ENCODE measurements around the gene GGA1. TPM values are rescaled to one million over a fixed set of nuclear protein-coding genes. Genes with fewer than 3 reads are reported as not detected.
A peak's percentile ranks its signal among the peaks of the same experiment; 100 is the strongest.

GGA1 gene
- total and polyA plus RNA-seq, 9 of the 15 experiments (the other 6 are each of a cell fraction or from before 2014, with no cell fraction given), result 1.5 to 69.5 (median 31.6) TPM

GRCh38 chr22:37601540-37602442 is 6.8 kb upstream of the GGA1 start:
- Histone ChIP-seq H3K4me3 (no peak overlapping the region), H3K9ac (ENCODE audit: insufficient read depth in 1 of 2, low read depth in 2 of 2, low read length in 2 of 2) (peak overlapping the region; percentile 31 to 64; a peak in 3 of 4 replicates), H3K4me1 (replicated peaks in 1 of 2; ENCODE audit: control insufficient read depth in 2 of 2, insufficient read depth in 2 of 2, low read length in 2 of 2) (peaks cover 10 to 20% of the 10 kb centered on the region in 2 experiments; a peak in 4 of 5 replicates), H3K9me1 (ENCODE audit: control insufficient read depth, insufficient read depth, low read length) (no peaks in the 10 kb centered on the region), H3K27me3 (ENCODE audit: control insufficient read depth in 2 of 2, insufficient read depth in 2 of 2, low read length in 2 of 2) (no peaks in the 10 kb centered on the region), H3K79me2 (ENCODE audit: control insufficient read depth, insufficient read depth, low read length) (no peaks in the 10 kb centered on the region), H3K4me2 (ENCODE audit: insufficient read depth, low read length) (peak overlapping the region; percentile 72), H4K20me1 (replicated peaks; ENCODE audit: control insufficient read depth, insufficient read depth, low read length) (no peaks in the 10 kb centered on the region), H3K36me3 (ENCODE audit: control insufficient read depth, insufficient read depth, low read length) (no peaks in the 10 kb centered on the region), H3K27ac (ENCODE audit: extremely low read depth, low read depth, low read length) (peak overlapping the region; percentile 50; the same call in 2 of the 3 replicates), H2AFZ (ENCODE audit: low read depth, low read length) (peak overlapping the region; percentile 93), H3K9me3 (replicated peaks; ENCODE audit: control insufficient read depth, insufficient read depth, low read depth, low read length) (no peaks in the 10 kb centered on the region)
- ATAC-seq (peak; percentile 100), DNase-seq (ENCODE audit: extremely low read depth in 1 of 4, low spot score in 3 of 4) (peak in 2 of 4 experiments; percentile 81 to 82), FAIRE-seq (peak; percentile 97)
- ChIA-PET POLR2A (interaction anchor here (0.7 to 1.3 kb wide), 4 partner anchors 10 to 276 kb away, joined by 3 to 4 read pairs (median 4); no protein-coding TSS in a partner anchor), CTCF (ENCODE audit: low intra/inter-chr PET ratio) (no interaction called here)
- in situ Hi-C loops (cut with MboI), result loop anchor here (5.0 kb wide), 1 partner anchor 69 kb away; no protein-coding TSS in a partner anchor
- WGBS (ENCODE audit: insufficient coverage, low coverage, missing lambda C conversion rate), result 25% methylated on average over 12 of the region's 14 CpGs
- BruUV-seq (replicated peaks), result no TSS peak
- intact Hi-C loops (cut with micrococcal nuclease), result no loop called here
- TF ChIP-seq HMG20B (CRISPR knock-in tag; IDR thresholded peaks at IDR 0.05) (no peak), NFYB (IDR thresholded peaks at IDR 0.05; ENCODE audit: extremely low read depth, insufficient read length) (peak; percentile 47), TEAD1 (CRISPR knock-in tag; IDR thresholded peaks at IDR 0.05) (0 out of 4 replicates have a peak, but pooled peaks of 1 of the 2 experiments have one; percentile 30), TBP (optimal IDR thresholded peaks at IDR 0.05; ENCODE audit: low read depth, low read length) (peak; percentile 77), GABPB1 (CRISPR knock-in tag; IDR thresholded peaks at IDR 0.05) (0 out of 2 replicates have a peak, but pooled peaks have one; percentile 40), FOS (IDR thresholded peaks at IDR 0.05; ENCODE audit: extremely low read depth, insufficient read length) (peak; percentile 66), NRF1 (conservative IDR thresholded peaks at IDR 0.05 in 1 of 2, IDR thresholded peaks at IDR 0.05 in 1 of 2) (peak; percentile 40 to 54; a peak in 2 of 4 replicates), POLR2A (conservative IDR thresholded peaks at IDR 0.05) (peak; percentile 36; the same call in 1 of the 2 replicates), MEIS2 (IDR thresholded peaks at IDR 0.05; ENCODE audit: partially characterized antibody) (peak; percentile 51), KDM5B (IDR thresholded peaks at IDR 0.05; ENCODE audit: insufficient replicate concordance, low read depth, low read length) (peak; percentile 44), SUPT5H (IDR thresholded peaks at IDR 0.05) (no peak), SP2 (IDR thresholded peaks at IDR 0.05; ENCODE audit: extremely low read depth, low read depth, low read length, poor library complexity, severe bottlenecking) (peak; percentile 58)
- TF ChIP-seq, protein P1, sequence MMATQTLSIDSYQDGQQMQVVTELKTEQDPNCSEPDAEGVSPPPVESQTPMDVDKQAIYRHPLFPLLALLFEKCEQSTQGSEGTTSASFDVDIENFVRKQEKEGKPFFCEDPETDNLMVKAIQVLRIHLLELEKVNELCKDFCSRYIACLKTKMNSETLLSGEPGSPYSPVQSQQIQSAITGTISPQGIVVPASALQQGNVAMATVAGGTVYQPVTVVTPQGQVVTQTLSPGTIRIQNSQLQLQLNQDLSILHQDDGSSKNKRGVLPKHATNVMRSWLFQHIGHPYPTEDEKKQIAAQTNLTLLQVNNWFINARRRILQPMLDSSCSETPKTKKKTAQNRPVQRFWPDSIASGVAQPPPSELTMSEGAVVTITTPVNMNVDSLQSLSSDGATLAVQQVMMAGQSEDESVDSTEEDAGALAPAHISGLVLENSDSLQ (IDR thresholded peaks at IDR 0.05), result peak; percentile 99
- TF ChIP-seq, protein P2, sequence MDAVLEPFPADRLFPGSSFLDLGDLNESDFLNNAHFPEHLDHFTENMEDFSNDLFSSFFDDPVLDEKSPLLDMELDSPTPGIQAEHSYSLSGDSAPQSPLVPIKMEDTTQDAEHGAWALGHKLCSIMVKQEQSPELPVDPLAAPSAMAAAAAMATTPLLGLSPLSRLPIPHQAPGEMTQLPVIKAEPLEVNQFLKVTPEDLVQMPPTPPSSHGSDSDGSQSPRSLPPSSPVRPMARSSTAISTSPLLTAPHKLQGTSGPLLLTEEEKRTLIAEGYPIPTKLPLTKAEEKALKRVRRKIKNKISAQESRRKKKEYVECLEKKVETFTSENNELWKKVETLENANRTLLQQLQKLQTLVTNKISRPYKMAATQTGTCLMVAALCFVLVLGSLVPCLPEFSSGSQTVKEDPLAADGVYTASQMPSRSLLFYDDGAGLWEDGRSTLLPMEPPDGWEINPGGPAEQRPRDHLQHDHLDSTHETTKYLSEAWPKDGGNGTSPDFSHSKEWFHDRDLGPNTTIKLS (IDR thresholded peaks at IDR 0.05; ENCODE audit: borderline replicate concordance, low read depth), result no peak
- TF ChIP-seq, protein P3, sequence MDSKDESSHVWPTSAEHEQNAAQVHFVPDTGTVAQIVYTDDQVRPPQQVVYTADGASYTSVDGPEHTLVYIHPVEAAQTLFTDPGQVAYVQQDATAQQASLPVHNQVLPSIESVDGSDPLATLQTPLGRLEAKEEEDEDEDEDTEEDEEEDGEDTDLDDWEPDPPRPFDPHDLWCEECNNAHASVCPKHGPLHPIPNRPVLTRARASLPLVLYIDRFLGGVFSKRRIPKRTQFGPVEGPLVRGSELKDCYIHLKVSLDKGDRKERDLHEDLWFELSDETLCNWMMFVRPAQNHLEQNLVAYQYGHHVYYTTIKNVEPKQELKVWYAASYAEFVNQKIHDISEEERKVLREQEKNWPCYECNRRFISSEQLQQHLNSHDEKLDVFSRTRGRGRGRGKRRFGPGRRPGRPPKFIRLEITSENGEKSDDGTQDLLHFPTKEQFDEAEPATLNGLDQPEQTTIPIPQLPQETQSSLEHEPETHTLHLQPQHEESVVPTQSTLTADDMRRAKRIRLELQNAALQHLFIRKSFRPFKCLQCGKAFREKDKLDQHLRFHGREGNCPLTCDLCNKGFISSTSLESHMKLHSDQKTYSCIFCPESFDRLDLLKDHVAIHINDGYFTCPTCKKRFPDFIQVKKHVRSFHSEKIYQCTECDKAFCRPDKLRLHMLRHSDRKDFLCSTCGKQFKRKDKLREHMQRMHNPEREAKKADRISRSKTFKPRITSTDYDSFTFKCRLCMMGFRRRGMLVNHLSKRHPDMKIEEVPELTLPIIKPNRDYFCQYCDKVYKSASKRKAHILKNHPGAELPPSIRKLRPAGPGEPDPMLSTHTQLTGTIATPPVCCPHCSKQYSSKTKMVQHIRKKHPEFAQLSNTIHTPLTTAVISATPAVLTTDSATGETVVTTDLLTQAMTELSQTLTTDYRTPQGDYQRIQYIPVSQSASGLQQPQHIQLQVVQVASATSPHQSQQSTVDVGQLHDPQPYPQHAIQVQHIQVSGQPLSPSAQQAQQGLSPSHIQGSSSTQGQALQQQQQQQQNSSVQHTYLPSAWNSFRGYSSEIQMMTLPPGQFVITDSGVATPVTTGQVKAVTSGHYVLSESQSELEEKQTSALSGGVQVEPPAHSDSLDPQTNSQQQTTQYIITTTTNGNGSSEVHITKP (IDR thresholded peaks at IDR 0.05; ENCODE audit: partially characterized antibody), result peak; percentile 82

All from K562 (cell line).